ENCODE data around the gene MTURN.

The MTURN gene

GRCh38 chr7:30173058-30173897, 38.5 kb downstream of the MTURN start:
- H3K4me1 ChIP-seq (ENCODE audit: insufficient read depth, low read length): peaks cover 23% of the 10 kb centered on the region
- no peaks in the 10 kb centered on the region for H3K9me3 ChIP-seq (ENCODE audit: control insufficient read depth, insufficient read depth, low read length)
- no peaks in the 10 kb centered on the region for H3K36me3 ChIP-seq (ENCODE audit: insufficient read depth, low read length)
- no peak overlapping the region for H3K9ac ChIP-seq (ENCODE audit: low read depth, low read length)

DNA sequence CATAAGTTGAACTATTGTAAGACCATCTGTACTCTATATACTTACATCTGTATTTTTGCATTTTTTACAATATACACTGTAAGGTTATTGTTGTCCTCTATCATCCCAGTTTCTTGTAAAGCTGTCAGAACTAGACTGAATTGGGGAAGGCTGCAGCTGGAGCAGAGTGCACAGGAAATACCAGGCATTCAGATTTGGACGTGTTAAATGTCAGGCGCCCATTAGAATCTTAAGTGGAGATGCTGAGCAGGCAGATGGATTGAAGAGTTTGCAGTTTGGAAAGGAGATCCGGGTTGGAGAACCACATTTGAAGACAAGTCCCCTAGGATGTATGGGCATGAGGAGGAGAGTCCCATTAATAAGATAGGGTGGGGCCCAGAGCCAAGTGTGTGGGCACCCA, 40.4 kb downstream of the MTURN start:
- H3K36me3 ChIP-seq (ENCODE audit: insufficient read depth, low read length): no peaks in the 10 kb centered on the region
- H3K4me1 ChIP-seq (ENCODE audit: insufficient read depth, low read length): peaks cover 6% of the 10 kb centered on the region
- no peak overlapping the region for H3K9ac ChIP-seq (ENCODE audit: low read depth, low read length)
- no peaks in the 10 kb centered on the region for H3K9me3 ChIP-seq (ENCODE audit: control insufficient read depth, insufficient read depth, low read length)

GRCh38 chr7:30175636-30176147, 40.9 kb downstream of the MTURN start:
- Histone ChIP-seq H3K9ac (ENCODE audit: low read depth, low read length) (no peak overlapping the region), H3K36me3 (ENCODE audit: insufficient read depth, low read length) (no peaks in the 10 kb centered on the region), H3K4me1 (ENCODE audit: insufficient read depth, low read length) (peaks cover 6% of the 10 kb centered on the region), H3K9me3 (ENCODE audit: control insufficient read depth, insufficient read depth, low read length) (no peaks in the 10 kb centered on the region)

DNA sequence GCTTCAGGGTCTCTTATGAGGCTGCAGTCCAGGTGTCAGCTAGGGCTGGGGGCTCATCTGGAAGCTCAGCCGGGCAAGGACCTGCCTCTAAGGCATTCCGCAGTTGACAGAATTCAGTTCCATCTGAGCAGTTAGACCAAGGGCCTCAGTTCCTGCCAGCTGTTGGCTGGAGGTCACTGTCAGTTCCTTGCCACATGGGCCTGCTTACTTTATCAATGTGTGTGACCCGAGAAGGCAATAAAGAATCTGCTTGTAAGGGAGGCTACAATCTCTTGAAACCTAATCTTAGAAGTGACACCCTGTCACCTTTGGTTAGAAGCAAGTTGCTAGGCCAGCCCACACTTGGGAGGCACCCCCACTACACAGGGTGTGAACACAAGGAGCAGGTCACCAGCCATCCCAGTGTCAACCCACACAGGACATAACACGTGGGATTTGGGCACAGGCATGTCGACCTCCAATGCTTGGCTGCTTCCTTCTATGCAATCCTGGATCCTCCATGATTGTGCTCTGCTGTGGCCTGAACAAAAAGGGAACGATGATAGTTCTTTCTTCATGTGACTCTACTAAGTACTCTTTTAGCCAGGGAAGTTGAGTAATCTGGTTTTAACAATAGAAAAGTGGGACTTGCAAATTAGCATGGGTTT, 41.8 kb downstream of the MTURN start:
- Histone ChIP-seq H3K4me1 (ENCODE audit: insufficient read depth, low read length) (peaks cover 6% of the 10 kb centered on the region), H3K9me3 (ENCODE audit: control insufficient read depth, insufficient read depth, low read length) (no peaks in the 10 kb centered on the region), H3K9ac (ENCODE audit: low read depth, low read length) (no peak overlapping the region), H3K36me3 (ENCODE audit: insufficient read depth, low read length) (no peaks in the 10 kb centered on the region)

GRCh38 chr7:30177186-30177585, 42.4 kb downstream of the MTURN start:
- Histone ChIP-seq H3K4me1 (ENCODE audit: insufficient read depth, low read length) (peaks cover 6% of the 10 kb centered on the region), H3K9me3 (ENCODE audit: control insufficient read depth, insufficient read depth, low read length) (no peaks in the 10 kb centered on the region), H3K36me3 (ENCODE audit: insufficient read depth, low read length) (no peaks in the 10 kb centered on the region), H3K9ac (ENCODE audit: low read depth, low read length) (no peak overlapping the region)

- H3K9ac ChIP-seq (ENCODE audit: low read depth, low read length): no peak overlapping the region
- peaks cover under 1% of the 10 kb centered on the region for H3K4me1 ChIP-seq (ENCODE audit: insufficient read depth, low read length)
- H3K36me3 ChIP-seq (ENCODE audit: insufficient read depth, low read length): no peaks in the 10 kb centered on the region
- H3K9me3 ChIP-seq (ENCODE audit: control insufficient read depth, insufficient read depth, low read length): no peaks in the 10 kb centered on the region
Observed at GRCh38 chr7:30177965-30178364, 43.2 kb downstream of the MTURN start.

GRCh38 chr7:30178748-30179436, 44.1 kb downstream of the MTURN start:
- H3K4me1 ChIP-seq (ENCODE audit: insufficient read depth, low read length): no peaks in the 10 kb centered on the region; the same call in 1 of the 2 replicates
- no peaks in the 10 kb centered on the region for H3K36me3 ChIP-seq (ENCODE audit: insufficient read depth, low read length)
- H3K9me3 ChIP-seq (ENCODE audit: control insufficient read depth, insufficient read depth, low read length): no peaks in the 10 kb centered on the region
- no peak overlapping the region for H3K9ac ChIP-seq (ENCODE audit: low read depth, low read length)

DNA sequence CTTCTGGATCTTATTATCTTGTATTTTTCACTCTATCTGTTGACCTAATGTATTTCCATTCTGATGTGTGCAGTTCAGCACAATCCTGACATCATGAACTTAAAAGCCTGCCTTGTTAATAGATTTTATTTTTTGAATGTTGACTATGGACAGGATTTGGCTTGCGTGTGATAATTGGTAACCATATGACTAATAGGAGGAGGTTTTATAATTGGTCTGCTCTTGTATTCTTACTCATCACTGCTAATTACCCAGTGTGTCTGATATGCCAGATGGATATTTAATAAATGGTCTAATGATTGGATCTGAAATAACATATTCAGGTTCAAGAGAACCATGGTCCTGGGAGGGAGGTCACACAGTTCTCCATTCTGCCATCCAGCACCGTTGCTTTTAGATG, 45.9 kb downstream of the MTURN start:
- H3K9me3 ChIP-seq (ENCODE audit: control insufficient read depth, insufficient read depth, low read length): no peaks in the 10 kb centered on the region
- H3K36me3 ChIP-seq (ENCODE audit: insufficient read depth, low read length): no peaks in the 10 kb centered on the region
- no peak overlapping the region for H3K9ac ChIP-seq (ENCODE audit: low read depth, low read length)
- H3K4me1 ChIP-seq (ENCODE audit: insufficient read depth, low read length): no peaks in the 10 kb centered on the region; the same call in 1 of the 2 replicates

GRCh38 chr7:30181211-30181610, 46.4 kb downstream of the MTURN start:
- Histone ChIP-seq H3K9ac (ENCODE audit: low read depth, low read length) (no peak overlapping the region), H3K9me3 (ENCODE audit: control insufficient read depth, insufficient read depth, low read length) (no peaks in the 10 kb centered on the region), H3K36me3 (ENCODE audit: insufficient read depth, low read length) (no peaks in the 10 kb centered on the region), H3K4me1 (ENCODE audit: insufficient read depth, low read length) (no peaks in the 10 kb centered on the region; the same call in 1 of the 2 replicates)

- Histone ChIP-seq H3K9ac (ENCODE audit: low read depth, low read length) (no peak overlapping the region), H3K4me1 (ENCODE audit: insufficient read depth, low read length) (no peaks in the 10 kb centered on the region)
Observed at GRCh38 chr7:30181736-30182522, 47.1 kb downstream of the MTURN start.

DNA sequence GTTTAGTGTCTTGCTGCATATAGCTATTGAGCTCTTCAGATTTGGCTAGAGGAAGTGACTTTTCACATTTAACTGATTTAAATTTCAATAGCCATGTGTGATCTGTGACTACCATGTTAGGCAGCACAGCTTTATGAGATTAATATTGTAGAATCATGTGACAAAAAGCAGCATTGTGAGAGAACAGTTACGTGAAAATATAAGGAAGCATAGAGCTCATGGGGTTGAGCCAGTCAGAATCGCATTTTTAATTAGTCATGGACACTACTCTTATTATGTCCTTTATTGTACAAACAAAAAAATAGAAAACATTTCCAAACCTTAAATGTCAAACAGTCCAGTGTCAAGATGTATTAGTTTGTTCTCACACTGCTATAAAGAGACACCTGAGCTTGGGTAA, 48.0 kb downstream of the MTURN start:
- Histone ChIP-seq H3K36me3 (ENCODE audit: insufficient read depth, low read length) (no peaks in the 10 kb centered on the region), H3K9me3 (ENCODE audit: control insufficient read depth, insufficient read depth, low read length) (no peaks in the 10 kb centered on the region), H3K4me1 (ENCODE audit: insufficient read depth, low read length) (no peaks in the 10 kb centered on the region), H3K9ac (ENCODE audit: low read depth, low read length) (no peak overlapping the region)

More at GRCh38 chr7:30181736-30182522, 47.1 kb downstream of the MTURN start:
- Histone ChIP-seq H3K9me3 (ENCODE audit: control insufficient read depth, insufficient read depth, low read length) (no peaks in the 10 kb centered on the region), H3K36me3 (ENCODE audit: insufficient read depth, low read length) (no peaks in the 10 kb centered on the region)

DNA sequence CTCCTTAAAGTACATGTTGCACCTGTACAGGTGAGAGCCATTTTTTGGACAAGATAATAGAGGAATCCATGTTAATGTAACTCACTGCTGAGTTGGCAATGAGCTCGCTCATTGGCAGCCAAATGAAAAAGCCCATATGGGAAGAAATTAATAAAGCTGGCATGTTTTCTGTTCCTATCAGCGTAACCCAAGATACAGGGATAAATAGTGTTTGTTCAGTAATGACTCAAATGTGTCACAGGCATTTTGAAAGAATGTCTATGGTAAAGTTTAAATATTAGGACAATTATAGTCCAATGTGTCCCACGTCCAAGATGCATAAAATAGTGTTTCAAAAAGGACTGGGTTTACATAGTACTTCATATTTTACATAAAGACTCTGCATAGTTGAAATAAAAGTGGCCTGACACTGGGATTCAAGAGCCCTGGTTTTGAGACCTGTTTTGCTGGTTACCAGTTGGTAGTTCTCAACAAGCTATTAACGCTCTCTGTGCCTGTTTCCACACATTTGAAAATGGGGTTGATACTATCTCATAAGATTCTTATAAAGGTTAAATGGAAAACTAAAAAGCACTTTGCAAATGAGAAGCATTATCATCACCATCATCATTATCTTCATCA, 49.1 kb downstream of the MTURN start:
- no peak overlapping the region for H3K9ac ChIP-seq (ENCODE audit: low read depth, low read length)

DNA sequence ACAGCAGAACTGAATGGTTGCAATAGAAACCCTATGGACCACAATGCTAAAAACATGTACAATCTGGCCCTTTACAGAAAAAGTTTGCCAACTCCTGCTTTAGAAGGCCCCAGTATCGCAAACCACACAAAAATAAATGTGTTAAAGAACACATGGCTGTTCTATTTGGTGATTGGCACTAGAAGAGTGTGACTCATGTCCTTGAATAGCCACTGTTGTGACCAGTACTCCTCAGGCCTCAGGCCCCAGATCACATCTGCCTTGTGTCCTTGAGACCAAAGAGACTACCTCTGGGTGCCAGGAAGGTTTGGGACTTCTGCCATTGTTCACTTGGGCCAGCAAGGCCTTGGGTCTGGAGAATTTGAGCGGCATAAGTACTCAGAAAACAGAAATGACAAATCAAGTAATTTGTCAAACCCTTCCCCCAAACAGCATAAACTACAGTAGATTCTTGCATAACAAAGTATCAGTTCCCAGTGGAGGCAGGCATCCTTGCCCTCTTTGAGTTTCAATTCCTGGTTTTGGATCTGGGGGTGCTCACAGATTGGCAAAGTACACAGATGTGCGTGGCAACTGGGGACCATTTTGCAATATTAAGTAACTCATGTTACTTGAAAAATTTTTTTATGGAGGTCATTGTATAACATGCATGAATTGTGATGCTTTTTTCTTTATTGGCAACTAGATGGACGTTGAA, 50.2 kb downstream of the MTURN start:
- Histone ChIP-seq H3K4me1 (ENCODE audit: insufficient read depth, low read length) (no peaks in the 10 kb centered on the region), H3K9me3 (ENCODE audit: control insufficient read depth, insufficient read depth, low read length) (no peaks in the 10 kb centered on the region), H3K9ac (ENCODE audit: low read depth, low read length) (no peak overlapping the region), H3K36me3 (ENCODE audit: insufficient read depth, low read length) (no peaks in the 10 kb centered on the region)

More for the DNA sequence above, 49.1 kb downstream of the MTURN start:
- Histone ChIP-seq H3K36me3 (ENCODE audit: insufficient read depth, low read length) (no peaks in the 10 kb centered on the region), H3K4me1 (ENCODE audit: insufficient read depth, low read length) (no peaks in the 10 kb centered on the region), H3K9me3 (ENCODE audit: control insufficient read depth, insufficient read depth, low read length) (no peaks in the 10 kb centered on the region)

Data from ES-I3 (cell line).